Nephron progenitor cell (in vitro differentiated cells): ENCODE measurements around the gene SLFN13.
"Not testable (repeated sequence)": the region's sequence is repeated elsewhere in the genome, so short reads cannot be mapped to it uniquely, and the experiment has no call there.

Experiments used
- DNase-seq: peaks from one replicate; pipeline ENCODE4 v3.0.0; 2021
- H3K27ac Mint-ChIP-seq: 2 replicates; pipeline ENCODE4 v1.8.0; 2021; ENCODE audit warnings: mild to moderate bottlenecking, moderate library complexity, mixed read lengths
- H3K27me3 Mint-ChIP-seq: 2 replicates; pipeline ENCODE4 v1.8.0; 2021; ENCODE audit warnings: mild to moderate bottlenecking, low read depth, mixed read lengths; ENCODE audit not compliant: poor library complexity
- H3K36me3 Mint-ChIP-seq: 2 replicates; pipeline ENCODE4 v1.8.0; 2021; ENCODE audit warnings: low read depth, mixed read lengths
- H3K4me1 Mint-ChIP-seq: 2 replicates; pipeline ENCODE4 v1.8.0; 2021; ENCODE audit warnings: mixed read lengths
- H3K4me3 Mint-ChIP-seq: 2 replicates; pipeline ENCODE4 v1.8.0; 2021; ENCODE audit warnings: mild to moderate bottlenecking, moderate library complexity, mixed read lengths
- H3K9me3 Mint-ChIP-seq: 2 replicates; pipeline ENCODE4 v1.8.0; 2021; ENCODE audit warnings: mild to moderate bottlenecking, moderate library complexity, mixed read lengths
- CTCF ChIP-seq: fragments of 200-600 bp; sonication (generic); IDR thresholded peaks from 2 replicates; pipeline ENCODE4 v1.5.0; 2021; ENCODE audit warnings: antibody characterized with exemption

Gene SLFN13

GRCh38 chr17:35406568-35406967 is 42.0 kb downstream of the SLFN13 start:
- no peak for DNase-seq
- H3K36me3 Mint-ChIP-seq, result no peaks in the 10 kb centered on the region
- no peak for TF ChIP-seq CTCF
- no peaks in the 10 kb centered on the region for H3K4me1 Mint-ChIP-seq
- peaks cover 4% of the 10 kb centered on the region for H3K27me3 Mint-ChIP-seq
- no peak overlapping the region for H3K27ac Mint-ChIP-seq
- H3K4me3 Mint-ChIP-seq, result no peak overlapping the region
- H3K9me3 Mint-ChIP-seq, result no peaks in the 10 kb centered on the region

GRCh38 chr17:35404360-35404759 is 44.2 kb downstream of the SLFN13 start:
- Mint-ChIP-seq H3K4me3 (no peak overlapping the region), H3K9me3 (no peaks in the 10 kb centered on the region), H3K27ac (no peak overlapping the region), H3K27me3 (peaks cover 4% of the 10 kb centered on the region), H3K36me3 (no peaks in the 10 kb centered on the region), H3K4me1 (no peaks in the 10 kb centered on the region)
- DNase-seq, result no peak
- TF ChIP-seq CTCF, result no peak

GRCh38 chr17:35393783-35394182 is 54.8 kb downstream of the SLFN13 start:
- Mint-ChIP-seq H3K27me3 (peaks cover 11% of the 10 kb centered on the region), H3K9me3 (peaks cover 27% of the 10 kb centered on the region), H3K27ac (peak overlapping the region; percentile 29)
- not testable (repeated sequence) for H3K4me1 Mint-ChIP-seq, DNase-seq, H3K36me3 Mint-ChIP-seq, H3K4me3 Mint-ChIP-seq

GRCh38 chr17:35390663-35391062 is 57.9 kb downstream of the SLFN13 start:
- no peak for TF ChIP-seq CTCF
- Mint-ChIP-seq H3K36me3 (peaks cover 6% of the 10 kb centered on the region), H3K9me3 (peaks cover 21% of the 10 kb centered on the region), H3K27ac (no peak overlapping the region), H3K4me3 (no peak overlapping the region), H3K4me1 (no peaks in the 10 kb centered on the region), H3K27me3 (peaks cover 27% of the 10 kb centered on the region)
- no peak for DNase-seq

GRCh38 chr17:35390156-35390555 is 58.4 kb downstream of the SLFN13 start:
- no peak overlapping the region for H3K4me3 Mint-ChIP-seq
- peaks cover 6% of the 10 kb centered on the region for H3K36me3 Mint-ChIP-seq
- no peak for DNase-seq
- H3K9me3 Mint-ChIP-seq, result peaks cover 16% of the 10 kb centered on the region
- no peak for TF ChIP-seq CTCF
- H3K4me1 Mint-ChIP-seq, result no peaks in the 10 kb centered on the region
- H3K27ac Mint-ChIP-seq, result no peak overlapping the region
- peaks cover 26% of the 10 kb centered on the region for H3K27me3 Mint-ChIP-seq

GRCh38 chr17:35387496-35387895 is 61.1 kb downstream of the SLFN13 start:
- no peak for DNase-seq
- Mint-ChIP-seq H3K36me3 (no peaks in the 10 kb centered on the region), H3K27ac (no peak overlapping the region), H3K4me1 (no peaks in the 10 kb centered on the region), H3K4me3 (no peak overlapping the region), H3K27me3 (peaks cover 22% of the 10 kb centered on the region), H3K9me3 (no peaks in the 10 kb centered on the region)
- no peak for TF ChIP-seq CTCF
